ENCODE measurements around the gene TGM5.

Gene TGM5

DNA sequence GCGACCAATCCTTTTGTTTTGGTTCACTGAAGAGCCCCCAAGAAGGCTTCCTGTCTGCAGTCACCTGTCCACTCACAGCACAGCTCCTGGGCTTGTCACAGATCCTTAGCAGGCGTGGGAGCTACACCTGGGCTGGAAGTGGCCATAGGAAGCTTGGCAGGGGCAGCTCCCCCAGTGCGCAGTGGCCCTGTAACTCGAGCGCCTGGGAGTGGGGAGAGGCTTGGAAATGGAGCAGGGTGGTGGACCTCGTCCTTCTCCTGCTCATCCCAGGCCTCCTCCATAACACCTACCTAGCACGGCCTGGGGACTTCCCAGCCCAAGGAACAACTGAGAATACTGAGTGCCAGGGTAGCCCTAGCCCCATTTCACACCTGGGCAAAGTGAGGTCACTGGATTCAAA is 19.3 kb upstream of the TGM5 start:
- H3K9me3 ChIP-seq (ENCODE audit: control insufficient read depth, low read length) = no peaks in the 10 kb centered on the region
- no peak overlapping the region for H3K4me3 ChIP-seq (ENCODE audit: low read length)
- no peaks in the 10 kb centered on the region for H3K4me1 ChIP-seq (ENCODE audit: control insufficient read depth, insufficient read depth, low read length)
- no peak overlapping the region for H3K9ac ChIP-seq (ENCODE audit: low read length)
- H3K36me3 ChIP-seq (ENCODE audit: control insufficient read depth, insufficient read depth, low read length) = no peaks in the 10 kb centered on the region
- no peaks in the 10 kb centered on the region for H3K27me3 ChIP-seq (ENCODE audit: control insufficient read depth, insufficient read depth, low read length)

DNA sequence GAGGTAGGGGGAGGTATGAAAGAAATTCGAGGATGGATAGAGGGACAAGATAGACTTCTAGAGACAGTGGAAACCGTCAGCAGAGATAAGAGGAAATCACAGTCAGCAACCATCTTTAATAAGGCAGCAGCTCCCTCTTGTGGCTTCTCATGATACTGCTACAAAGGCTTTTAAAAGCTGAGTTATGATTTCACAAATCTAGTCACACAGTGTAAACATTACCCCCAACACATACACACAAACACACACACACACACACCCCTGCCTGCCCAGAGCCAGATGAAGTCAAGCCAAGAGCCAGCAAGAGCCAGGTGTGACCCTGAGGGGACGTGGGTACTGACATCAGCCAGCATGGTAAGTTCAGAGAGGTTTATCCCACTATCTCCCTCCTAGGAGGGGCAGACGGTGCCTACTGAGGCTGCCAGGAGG is 18.9 kb upstream of the TGM5 start:
- Histone ChIP-seq H3K4me1 (ENCODE audit: control insufficient read depth, insufficient read depth, low read length) (no peaks in the 10 kb centered on the region), H3K36me3 (ENCODE audit: control insufficient read depth, insufficient read depth, low read length) (no peaks in the 10 kb centered on the region), H3K4me3 (ENCODE audit: low read length) (no peak overlapping the region), H3K9ac (ENCODE audit: low read length) (no peak overlapping the region), H3K27me3 (ENCODE audit: control insufficient read depth, insufficient read depth, low read length) (no peaks in the 10 kb centered on the region), H3K9me3 (ENCODE audit: control insufficient read depth, low read length) (no peaks in the 10 kb centered on the region)

DNA sequence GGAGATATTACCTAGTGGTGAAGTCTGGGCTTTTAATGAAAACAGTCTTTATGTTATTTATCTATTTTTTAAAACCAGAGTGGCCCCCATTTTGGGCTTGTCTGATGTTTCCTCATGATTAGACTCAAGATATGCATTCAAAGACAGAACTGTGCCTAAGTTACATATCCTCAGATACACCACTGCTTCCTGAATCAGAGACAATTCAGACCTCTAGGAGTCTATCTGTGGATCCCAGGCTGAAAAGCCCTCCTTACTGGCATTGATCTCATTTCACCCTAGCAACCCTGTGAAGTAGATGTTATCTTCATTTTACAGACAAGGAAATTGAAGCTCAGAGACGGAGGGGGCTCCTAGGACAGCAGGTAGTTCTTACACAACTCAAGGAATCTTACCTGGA is 16.8 kb upstream of the TGM5 start:
- no peaks in the 10 kb centered on the region for H3K27me3 ChIP-seq (ENCODE audit: control insufficient read depth, insufficient read depth, low read length)

DNA sequence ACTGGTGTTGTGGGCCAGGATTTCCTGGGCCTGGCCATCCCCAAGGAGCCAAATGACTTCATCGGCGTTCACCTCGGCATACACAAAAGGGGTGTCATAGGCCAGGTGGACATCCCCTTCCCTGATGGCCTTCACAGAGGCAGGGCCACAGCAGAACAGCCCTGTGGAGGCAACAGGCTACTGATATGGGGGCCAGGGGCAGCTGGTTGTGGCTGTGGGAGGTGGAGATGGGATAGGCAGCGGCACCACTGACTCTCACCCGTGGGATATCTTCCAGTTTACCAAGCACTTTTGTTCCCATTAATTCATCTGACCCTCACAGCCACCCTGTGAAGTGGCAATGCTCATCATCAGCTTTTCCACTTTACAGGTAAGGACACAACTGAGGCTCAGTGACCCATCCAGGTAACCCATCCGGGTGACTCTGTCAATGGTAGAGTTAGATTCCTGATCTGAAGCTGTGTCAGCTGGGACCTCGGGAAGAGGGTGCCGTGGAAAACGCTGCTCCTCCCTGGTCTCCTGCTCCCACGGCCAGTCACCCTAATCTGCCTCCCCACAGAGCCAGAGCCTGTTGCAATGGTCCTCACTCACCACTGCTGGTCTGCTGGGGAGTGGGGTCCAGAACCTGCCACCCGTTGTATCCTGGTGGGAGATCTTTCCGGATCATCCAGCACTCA is 15.3 kb upstream of the TGM5 start:
- Histone ChIP-seq H3K4me1 (ENCODE audit: control insufficient read depth, insufficient read depth, low read length) (no peaks in the 10 kb centered on the region), H3K36me3 (ENCODE audit: control insufficient read depth, insufficient read depth, low read length) (no peaks in the 10 kb centered on the region), H3K9me3 (ENCODE audit: control insufficient read depth, low read length) (no peaks in the 10 kb centered on the region), H3K4me3 (ENCODE audit: low read length) (no peak overlapping the region), H3K9ac (ENCODE audit: low read length) (no peak overlapping the region), H3K27me3 (ENCODE audit: control insufficient read depth, insufficient read depth, low read length) (no peaks in the 10 kb centered on the region)

More for the DNA sequence above, 16.8 kb upstream of the TGM5 start:
- H3K4me1 ChIP-seq (ENCODE audit: control insufficient read depth, insufficient read depth, low read length) = no peaks in the 10 kb centered on the region
- H3K9ac ChIP-seq (ENCODE audit: low read length) = no peak overlapping the region
- no peak overlapping the region for H3K4me3 ChIP-seq (ENCODE audit: low read length)
- no peaks in the 10 kb centered on the region for H3K36me3 ChIP-seq (ENCODE audit: control insufficient read depth, insufficient read depth, low read length)
- H3K9me3 ChIP-seq (ENCODE audit: control insufficient read depth, low read length) = no peaks in the 10 kb centered on the region

DNA sequence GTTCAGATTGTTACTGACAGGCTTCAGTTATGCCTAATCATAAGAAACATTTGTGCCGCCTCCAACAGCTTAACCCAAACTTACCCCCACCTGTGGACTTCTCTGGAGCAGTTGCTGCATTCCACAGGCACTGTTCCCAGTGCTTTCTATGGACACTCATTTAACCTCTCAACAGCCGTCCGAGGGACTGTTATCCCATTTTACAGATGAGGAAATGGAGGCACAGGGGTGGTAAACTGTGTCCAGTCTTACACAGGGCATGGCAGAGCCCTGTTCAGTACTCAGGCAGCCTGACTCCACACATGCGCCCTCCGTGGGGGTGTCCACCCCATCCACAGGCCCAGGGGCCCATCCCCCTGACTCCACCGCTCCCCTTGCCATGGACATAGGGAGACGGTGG is 14.3 kb upstream of the TGM5 start:
- H3K4me3 ChIP-seq (ENCODE audit: low read length) = no peak overlapping the region
- no peaks in the 10 kb centered on the region for H3K9me3 ChIP-seq (ENCODE audit: control insufficient read depth, low read length)
- no peak overlapping the region for H3K9ac ChIP-seq (ENCODE audit: low read length)
- peaks cover 4% of the 10 kb centered on the region for H3K27me3 ChIP-seq (ENCODE audit: control insufficient read depth, insufficient read depth, low read length)
- no peaks in the 10 kb centered on the region for H3K36me3 ChIP-seq (ENCODE audit: control insufficient read depth, insufficient read depth, low read length)
- no peaks in the 10 kb centered on the region for H3K4me1 ChIP-seq (ENCODE audit: control insufficient read depth, insufficient read depth, low read length)

DNA sequence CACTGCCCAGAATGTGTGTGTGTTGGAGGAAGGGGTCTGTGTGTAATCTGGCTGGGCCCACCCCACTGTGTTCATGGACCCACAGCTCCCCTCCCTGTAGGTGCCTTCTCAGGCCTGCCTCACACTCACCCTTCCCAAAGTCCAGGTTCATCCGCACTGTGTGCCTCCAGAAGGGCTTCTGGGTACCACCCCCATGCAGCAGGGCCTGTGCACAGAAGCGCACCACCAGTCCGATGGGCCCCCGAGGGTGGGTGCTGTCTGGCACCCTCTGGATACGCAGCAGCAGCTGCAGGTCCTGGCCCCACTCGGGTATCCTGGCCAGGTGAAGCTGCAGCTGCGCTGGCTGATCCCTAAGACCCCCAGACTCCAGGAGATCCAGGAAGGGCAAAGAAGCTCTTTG is 12.8 kb upstream of the TGM5 start:
- Histone ChIP-seq H3K27me3 (ENCODE audit: control insufficient read depth, insufficient read depth, low read length) (peaks cover 5% of the 10 kb centered on the region), H3K9me3 (ENCODE audit: control insufficient read depth, low read length) (no peaks in the 10 kb centered on the region), H3K36me3 (ENCODE audit: control insufficient read depth, insufficient read depth, low read length) (no peaks in the 10 kb centered on the region), H3K4me1 (ENCODE audit: control insufficient read depth, insufficient read depth, low read length) (no peaks in the 10 kb centered on the region), H3K4me3 (ENCODE audit: low read length) (no peak overlapping the region), H3K9ac (ENCODE audit: low read length) (no peak overlapping the region)

DNA sequence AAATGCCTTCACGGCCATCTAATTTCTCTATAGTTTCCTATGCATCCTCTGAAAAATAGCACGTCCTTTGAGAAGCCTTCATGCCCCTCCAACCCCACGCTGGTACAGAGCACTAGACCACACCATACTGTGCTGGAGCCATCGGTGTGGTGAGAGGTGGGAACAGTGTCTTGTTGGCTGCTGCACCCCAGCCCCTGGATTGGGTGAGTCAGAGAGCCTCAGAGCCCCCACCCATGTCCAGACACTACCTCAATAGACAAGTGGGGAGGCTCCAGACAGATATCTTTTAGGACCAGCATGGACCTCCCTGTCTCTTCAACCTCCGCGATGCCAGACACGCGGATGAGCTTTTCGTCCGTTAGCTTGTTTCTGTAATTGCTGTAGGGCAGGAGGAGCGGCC is 12.1 kb upstream of the TGM5 start:
- peaks cover 8% of the 10 kb centered on the region for H3K27me3 ChIP-seq (ENCODE audit: control insufficient read depth, insufficient read depth, low read length)
- no peaks in the 10 kb centered on the region for H3K36me3 ChIP-seq (ENCODE audit: control insufficient read depth, insufficient read depth, low read length)
- no peaks in the 10 kb centered on the region for H3K4me1 ChIP-seq (ENCODE audit: control insufficient read depth, insufficient read depth, low read length)
- H3K9me3 ChIP-seq (ENCODE audit: control insufficient read depth, low read length) = no peaks in the 10 kb centered on the region
- no peak overlapping the region for H3K9ac ChIP-seq (ENCODE audit: low read length)
- H3K4me3 ChIP-seq (ENCODE audit: low read length) = no peak overlapping the region

DNA sequence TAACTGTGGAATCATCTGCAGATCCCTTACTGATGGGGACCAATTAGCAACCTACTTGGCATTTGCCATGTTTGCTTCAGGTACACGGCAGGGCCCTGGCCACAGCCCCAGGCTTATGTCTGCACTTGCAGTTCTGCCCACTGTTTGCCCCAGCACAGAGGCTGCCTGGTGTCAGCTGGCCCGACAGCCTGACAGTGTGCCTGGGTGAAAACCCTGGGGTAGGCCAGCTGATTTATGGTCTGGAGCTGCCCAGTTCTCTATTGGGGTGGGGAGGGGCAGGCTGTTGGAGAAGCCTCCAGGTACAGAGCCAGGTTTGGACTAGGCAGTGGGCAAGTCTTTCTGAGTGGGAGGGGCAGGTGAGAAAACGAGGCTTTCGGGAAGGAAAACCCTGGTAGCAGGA is 11.2 kb upstream of the TGM5 start:
- Histone ChIP-seq H3K36me3 (ENCODE audit: control insufficient read depth, insufficient read depth, low read length) (no peaks in the 10 kb centered on the region), H3K4me1 (ENCODE audit: control insufficient read depth, insufficient read depth, low read length) (no peaks in the 10 kb centered on the region), H3K27me3 (ENCODE audit: control insufficient read depth, insufficient read depth, low read length) (peaks cover 8% of the 10 kb centered on the region), H3K9me3 (ENCODE audit: control insufficient read depth, low read length) (no peaks in the 10 kb centered on the region), H3K4me3 (ENCODE audit: low read length) (no peak overlapping the region), H3K9ac (ENCODE audit: low read length) (no peak overlapping the region)

DNA sequence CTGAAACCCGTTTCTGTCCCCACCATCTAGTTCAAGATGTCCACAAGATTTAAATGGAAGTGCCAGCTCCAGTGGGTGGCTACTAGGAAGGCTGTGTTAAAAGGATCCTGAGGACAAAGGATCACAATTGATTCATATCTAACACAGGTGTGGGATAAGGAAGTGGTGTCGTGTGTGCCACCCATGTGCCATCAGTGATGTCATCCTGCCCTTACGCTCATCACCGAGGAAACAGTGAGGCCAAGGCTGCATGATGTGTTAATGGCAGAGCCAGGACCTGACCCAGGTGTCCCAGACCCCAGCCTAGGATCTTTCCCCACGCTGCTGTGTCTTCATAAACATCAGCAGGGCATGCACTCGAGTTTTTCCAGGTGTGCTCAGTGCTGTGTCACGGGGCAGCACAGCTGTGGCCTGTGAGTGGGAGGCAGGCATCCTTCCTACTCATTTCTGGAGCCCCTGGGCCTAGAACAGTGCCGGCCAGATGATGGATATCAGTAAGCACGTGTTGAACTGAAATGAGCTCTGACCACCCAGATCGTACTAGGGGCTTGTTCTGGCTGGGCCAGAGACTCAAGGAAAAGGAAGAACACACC is 10.6 kb upstream of the TGM5 start:
- H3K4me1 ChIP-seq (ENCODE audit: control insufficient read depth, insufficient read depth, low read length) = no peaks in the 10 kb centered on the region
- no peak overlapping the region for H3K9ac ChIP-seq (ENCODE audit: low read length)
- no peaks in the 10 kb centered on the region for H3K36me3 ChIP-seq (ENCODE audit: control insufficient read depth, insufficient read depth, low read length)

DNA sequence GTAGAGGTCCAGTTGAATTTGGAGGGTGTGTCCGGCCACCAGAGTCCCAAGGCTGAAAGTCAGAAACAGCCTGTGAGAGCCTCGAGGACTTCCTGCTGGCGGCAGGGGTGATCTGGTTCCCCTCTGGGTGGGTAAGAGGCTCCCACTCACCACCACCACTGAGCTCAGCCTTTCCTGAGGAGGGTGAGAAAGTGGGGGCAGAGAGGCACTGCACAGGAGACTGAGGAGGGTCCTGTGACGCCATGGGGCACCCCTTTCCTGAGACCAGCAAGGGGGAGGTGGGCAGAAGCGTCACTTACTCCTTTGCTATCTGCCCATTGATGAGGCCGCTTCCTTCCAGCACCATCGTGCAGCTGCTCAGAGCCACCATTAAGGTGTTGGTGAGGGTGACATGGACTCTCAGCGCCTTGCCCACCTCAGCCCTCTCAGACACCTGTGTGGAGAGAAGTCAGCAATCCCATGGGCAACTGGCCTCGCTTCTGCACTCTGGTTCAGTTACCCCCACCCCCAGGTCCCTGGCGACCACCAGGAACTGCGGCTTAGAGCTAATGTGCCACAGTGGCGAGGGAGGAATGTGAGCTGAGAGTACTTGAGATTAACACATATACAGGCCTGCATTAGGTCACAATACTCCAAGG is 10.0 kb upstream of the TGM5 start:
- Histone ChIP-seq H3K27me3 (ENCODE audit: control insufficient read depth, insufficient read depth, low read length) (peaks cover 8% of the 10 kb centered on the region), H3K36me3 (ENCODE audit: control insufficient read depth, insufficient read depth, low read length) (no peaks in the 10 kb centered on the region), H3K4me3 (ENCODE audit: low read length) (no peak overlapping the region), H3K9me3 (ENCODE audit: control insufficient read depth, low read length) (no peaks in the 10 kb centered on the region), H3K4me1 (ENCODE audit: control insufficient read depth, insufficient read depth, low read length) (no peaks in the 10 kb centered on the region), H3K9ac (ENCODE audit: low read length) (no peak overlapping the region)

More for the DNA sequence above, 10.6 kb upstream of the TGM5 start:
- Histone ChIP-seq H3K9me3 (ENCODE audit: control insufficient read depth, low read length) (no peaks in the 10 kb centered on the region), H3K4me3 (ENCODE audit: low read length) (no peak overlapping the region), H3K27me3 (ENCODE audit: control insufficient read depth, insufficient read depth, low read length) (peaks cover 8% of the 10 kb centered on the region)

DNA sequence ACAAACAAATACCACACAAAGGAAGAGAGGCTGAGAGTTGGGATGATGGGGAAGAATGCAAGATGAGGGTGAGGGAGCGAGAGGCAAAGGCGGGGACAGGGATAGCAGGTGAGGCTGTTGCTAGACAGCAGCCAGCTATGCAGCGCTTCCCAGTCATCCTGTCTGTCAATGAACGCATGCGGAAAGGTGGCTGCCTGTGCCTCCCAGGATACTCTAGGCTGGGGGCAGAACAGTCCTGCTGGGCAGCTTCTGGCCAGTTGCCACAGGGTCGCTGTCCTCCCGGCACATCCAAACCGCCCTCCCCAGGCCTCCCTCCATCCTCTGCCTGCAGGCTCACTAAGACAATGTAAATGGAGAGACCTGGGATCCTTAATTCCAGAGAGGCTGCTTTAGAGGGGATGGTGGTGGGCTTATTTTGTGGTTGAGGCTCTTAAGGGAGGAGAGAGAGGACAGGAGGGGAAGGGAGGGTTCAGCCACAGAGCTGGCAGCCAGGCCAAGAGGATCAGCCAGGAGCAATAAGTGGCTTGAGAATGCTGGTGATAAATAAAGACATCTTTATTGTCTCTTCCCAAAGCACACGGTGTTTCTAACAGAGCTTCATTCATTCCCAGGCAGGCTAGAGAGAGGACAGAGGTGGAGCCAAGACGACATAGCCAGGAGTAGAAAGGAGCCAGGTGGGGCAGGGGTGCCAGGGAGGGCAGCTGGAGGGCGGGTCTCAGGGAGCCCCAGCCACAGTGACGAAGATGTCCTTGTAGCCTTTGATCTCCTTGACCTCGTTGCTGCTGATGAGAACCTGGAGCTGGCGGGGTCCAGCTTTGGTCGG is 9.2 kb upstream of the TGM5 start:
- no peak overlapping the region for H3K9ac ChIP-seq (ENCODE audit: low read length)

DNA sequence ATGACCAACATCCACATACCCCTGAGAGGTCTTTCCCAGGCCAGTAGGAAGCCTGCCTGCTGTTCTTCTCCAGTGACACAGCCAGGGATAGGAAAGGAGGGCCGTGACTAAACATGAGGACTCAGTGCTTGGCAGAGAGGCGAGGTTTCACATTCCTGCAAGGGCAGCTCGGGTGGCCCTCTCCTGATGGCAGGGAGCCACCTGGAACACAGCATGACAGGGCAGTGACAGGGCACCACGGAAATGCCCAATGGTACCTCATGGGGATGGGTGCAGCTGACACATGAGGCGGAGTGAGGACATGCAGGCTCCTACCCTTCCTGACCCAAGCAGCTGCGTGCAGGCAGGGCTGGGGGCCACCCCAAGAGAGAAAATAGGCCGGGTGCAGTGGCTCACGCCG is 7.4 kb upstream of the TGM5 start:
- Histone ChIP-seq H3K9ac (ENCODE audit: low read length) (no peak overlapping the region), H3K27me3 (ENCODE audit: control insufficient read depth, insufficient read depth, low read length) (peaks cover 8% of the 10 kb centered on the region), H3K36me3 (ENCODE audit: control insufficient read depth, insufficient read depth, low read length) (no peaks in the 10 kb centered on the region), H3K9me3 (ENCODE audit: control insufficient read depth, low read length) (no peaks in the 10 kb centered on the region), H3K4me1 (ENCODE audit: control insufficient read depth, insufficient read depth, low read length) (no peaks in the 10 kb centered on the region), H3K4me3 (ENCODE audit: low read length) (no peak overlapping the region)

More for the DNA sequence above, 9.2 kb upstream of the TGM5 start:
- no peaks in the 10 kb centered on the region for H3K4me1 ChIP-seq (ENCODE audit: control insufficient read depth, insufficient read depth, low read length)
- H3K27me3 ChIP-seq (ENCODE audit: control insufficient read depth, insufficient read depth, low read length) = peaks cover 8% of the 10 kb centered on the region
- no peaks in the 10 kb centered on the region for H3K36me3 ChIP-seq (ENCODE audit: control insufficient read depth, insufficient read depth, low read length)
- H3K4me3 ChIP-seq (ENCODE audit: low read length) = no peak overlapping the region
- no peaks in the 10 kb centered on the region for H3K9me3 ChIP-seq (ENCODE audit: control insufficient read depth, low read length)
